Urothelium cell line (cell line): ENCODE results near the gene CPLX4.
"Not testable (repeated sequence)": the region's sequence is repeated elsewhere in the genome, so short reads cannot be mapped to it uniquely, and the experiment has no call there.

ENCODE experiments used
- DNase-seq: peaks from one replicate; pipeline ENCODE4 v3.0.0; 2011; ENCODE audit warnings: low spot score, mixed read lengths
- FAIRE-seq: peaks from 2 replicates; lab custom pipeline; 2011; peaks lifted over from hg19 to GRCh38; lab: Jason Lieb, UNC

CPLX4 gene

GRCh38 chr18:59271606-59272220 is 46.7 kb downstream of the CPLX4 start:
- no peak for DNase-seq
- no peak for FAIRE-seq

GRCh38 chr18:59270689-59271257 is 47.7 kb downstream of the CPLX4 start:
- FAIRE-seq, result no peak
- no peak for DNase-seq

- DNase-seq, result no peak
Measured at GRCh38 chr18:59269563-59270119, 48.8 kb downstream of the CPLX4 start.

GRCh38 chr18:59268721-59269562 is 49.5 kb downstream of the CPLX4 start:
- FAIRE-seq (no peak), DNase-seq (no peak)

More at GRCh38 chr18:59269563-59270119, 48.8 kb downstream of the CPLX4 start:
- FAIRE-seq, result no peak

- no peak for DNase-seq
- FAIRE-seq, result no peak
Measured at GRCh38 chr18:59268127-59268720, 50.2 kb downstream of the CPLX4 start.

- no peak for FAIRE-seq
- no peak for DNase-seq
Measured at GRCh38 chr18:59267503-59268126, 50.8 kb downstream of the CPLX4 start.

GRCh38 chr18:59266886-59267502 is 51.5 kb downstream of the CPLX4 start:
- FAIRE-seq, result no peak
- no peak for DNase-seq

- DNase-seq (no peak), FAIRE-seq (no peak)
Measured at GRCh38 chr18:59266459-59266858, 52.0 kb downstream of the CPLX4 start.

- DNase-seq (no peak), FAIRE-seq (no peak)
Measured at GRCh38 chr18:59265974-59266369, 52.5 kb downstream of the CPLX4 start.

- peak; percentile 77 for DNase-seq
- no peak for FAIRE-seq
Measured at GRCh38 chr18:59265246-59265973, 53.0 kb downstream of the CPLX4 start.

- DNase-seq (no peak), FAIRE-seq (no peak)
Measured at GRCh38 chr18:59264651-59265245, 53.7 kb downstream of the CPLX4 start.

- FAIRE-seq (no peak), DNase-seq (no peak)
Measured at GRCh38 chr18:59264121-59264571, 54.3 kb downstream of the CPLX4 start.

GRCh38 chr18:59263661-59264060 is 54.8 kb downstream of the CPLX4 start:
- no peak for FAIRE-seq
- no peak for DNase-seq

GRCh38 chr18:59262243-59262642 is 56.2 kb downstream of the CPLX4 start:
- DNase-seq, FAIRE-seq: not testable (repeated sequence)

GRCh38 chr18:59261842-59262241 is 56.6 kb downstream of the CPLX4 start:
- FAIRE-seq, DNase-seq: not testable (repeated sequence)

GRCh38 chr18:59255491-59255890 is 63.0 kb downstream of the CPLX4 start:
- DNase-seq, FAIRE-seq: not testable (repeated sequence)

GRCh38 chr18:59249199-59249774 is 69.2 kb downstream of the CPLX4 start:
- FAIRE-seq, result no peak
- peak; percentile 62 for DNase-seq

- FAIRE-seq, result no peak
- no peak for DNase-seq
Measured at GRCh38 chr18:59246796-59247195, 71.7 kb downstream of the CPLX4 start.
